ENCODE measurements around the gene LIME1. TPM values are rescaled to one million over a fixed set of nuclear protein-coding genes. Genes with fewer than 3 reads are reported as not detected.

LIME1 gene
- total and polyA plus RNA-seq, 12 donors = 0.22 to 103 (median 8.4) TPM

GRCh38 chr20:63750807-63751470 is 14.5 kb downstream of the LIME1 start:
- 74 to 81% (median 76%) methylated on average over 20 to 26 of the region's 26 CpGs for WGBS, 4 donors
- H3K27me3 ChIP-seq = no peaks in the 10 kb centered on the region
- H3K4me1 ChIP-seq (replicated peaks in 1 of 2) = peaks cover 0 to 7% of the 10 kb centered on the region in 2 donors
- no peak overlapping the region for H3K27ac ChIP-seq
- intact Hi-C loops (cut with DNase I) = no loop called here
- peaks cover 0 to 1% of the 10 kb centered on the region in 2 donors for H3K36me3 ChIP-seq (replicated peaks in 1 of 2)
- no peak for DNase-seq
- H3K9me3 ChIP-seq (replicated peaks in 1 of 3) = no peaks in the 10 kb centered on the region
- TF ChIP-seq POLR2A (IDR thresholded peaks at IDR 0.05) = no peak
- no peak for TF ChIP-seq CTCF (IDR thresholded peaks at IDR 0.05)
- no peak overlapping the region for H3K4me3 ChIP-seq

GRCh38 chr20:63751471-63752271 is 15.2 kb downstream of the LIME1 start:
- no peak for DNase-seq
- Histone ChIP-seq H3K4me3 (no peak overlapping the region), H3K9me3 (replicated peaks in 1 of 3) (no peaks in the 10 kb centered on the region), H3K27ac (no peak overlapping the region), H3K4me1 (replicated peaks in 1 of 2) (peaks cover 0 to 7% of the 10 kb centered on the region in 2 donors), H3K36me3 (replicated peaks in 1 of 2) (no peaks in the 10 kb centered on the region), H3K27me3 (no peaks in the 10 kb centered on the region)
- 74 to 92% (median 88%) methylated on average over 17 to 39 of the region's 45 CpGs for WGBS, 4 donors
- TF ChIP-seq CTCF (IDR thresholded peaks at IDR 0.05) (no peak), POLR2A (IDR thresholded peaks at IDR 0.05) (no peak)
- intact Hi-C loops (cut with DNase I) = no loop called here

- peaks cover 0 to 7% of the 10 kb centered on the region in 2 donors for H3K4me1 ChIP-seq (replicated peaks in 1 of 2)
- no peaks in the 10 kb centered on the region for H3K9me3 ChIP-seq (replicated peaks in 1 of 3)
- DNase-seq = no peak
- no peak overlapping the region for H3K27ac ChIP-seq
- intact Hi-C loops (cut with DNase I) = no loop called here
- 91 to 95% (median 94%) methylated on average over 36 to 50 of the region's 50 CpGs for WGBS, 4 donors
- H3K27me3 ChIP-seq = no peaks in the 10 kb centered on the region
- TF ChIP-seq CTCF (IDR thresholded peaks at IDR 0.05) = no peak
- TF ChIP-seq POLR2A (IDR thresholded peaks at IDR 0.05) = no peak
- no peak overlapping the region for H3K4me3 ChIP-seq
- no peaks in the 10 kb centered on the region for H3K36me3 ChIP-seq (replicated peaks in 1 of 2)
Observed at GRCh38 chr20:63752411-63753101, 16.1 kb downstream of the LIME1 start.

- WGBS, 4 donors = 90 to 95% (median 92%) methylated on average over 7 to 13 of the region's 13 CpGs
- no peaks in the 10 kb centered on the region for H3K36me3 ChIP-seq (replicated peaks in 1 of 2)
- DNase-seq = no peak
- no peak overlapping the region for H3K27ac ChIP-seq
- no peaks in the 10 kb centered on the region for H3K9me3 ChIP-seq (replicated peaks in 1 of 3)
- H3K27me3 ChIP-seq = no peaks in the 10 kb centered on the region
- TF ChIP-seq CTCF (IDR thresholded peaks at IDR 0.05) (no peak), POLR2A (IDR thresholded peaks at IDR 0.05) (no peak)
- no peaks in the 10 kb centered on the region for H3K4me1 ChIP-seq (replicated peaks in 1 of 2)
- intact Hi-C loops (cut with DNase I) = no loop called here
- no peak overlapping the region for H3K4me3 ChIP-seq
Observed at GRCh38 chr20:63753381-63753780, 16.9 kb downstream of the LIME1 start.
